HCT116 (cell line): ENCODE measurements around the gene RERG. TPM values are rescaled to one million over a fixed set of nuclear protein-coding genes. Genes with fewer than 3 reads are reported as not detected.
A peak's percentile ranks its signal among the peaks of the same experiment; 100 is the strongest.

Source experiments
- ATAC-seq: fragments of 200-7000 bp; cut with Tn5 transposase; 2 replicates; pipeline ENCODE4 v1.9.1; 2020; ENCODE audit warnings: mild to moderate bottlenecking, moderate library complexity
- BruUV-seq: library from RNA; stranded (reverse); fragments of 400-500 nt; replicated peaks from 2 replicates; lab custom pipeline; 2021; lab: Mats Ljungman, UMichigan
- CTCF ChIA-PET: fragments of 300-600 bp; sonication (Branson Sonifier 250); formaldehyde crosslinking; loops from one replicate; lab custom pipeline; 2021; ENCODE audit warnings: antibody characterized with exemption; lab: Charles Lee
- POLR2A ChIA-PET: fragments of 300-600, 350-600 bp; sonication (Branson Sonifier 250); formaldehyde crosslinking; loops from one replicate; lab custom pipeline; 2021; ENCODE audit warnings: antibody characterized with exemption; lab: Charles Lee
- RAD21 ChIA-PET, 2 experiments: fragments of 300-600 bp; sonication (Branson Sonifier 250); formaldehyde crosslinking; loops; one replicate each; lab custom pipeline; 2023; ENCODE audit warnings: low total read pairs in 2 of 2; ENCODE audit not compliant: uncharacterized antibody in 2 of 2, unreplicated experiment in 2 of 2, low non-redundant PET in 1 of 2; lab: Charles Lee
- DNase-seq: peaks from one replicate; pipeline ENCODE4 v3.0.0-alpha.2; 2010; ENCODE audit warnings: low read depth, low spot score
- H2AFZ ChIP-seq: fragments of 200-600 bp; shearing (Covaris generic), sonication (generic); 2 replicates; pipeline ENCODE4 v1.6.1; 2017; ENCODE audit warnings: low read depth, mixed run types, mixed read lengths, antibody characterized with exemption, low read length; ENCODE audit not compliant: poor library complexity, severe bottlenecking
- H3K27ac ChIP-seq: 2 replicates; pipeline ENCODE4 v1.5.1; 2012; ENCODE audit warnings: low read depth, low read length
- H3K27me3 ChIP-seq: fragments of 200-600 bp; sonication (generic); 2 replicates; pipeline ENCODE4 v1.6.1; 2016; ENCODE audit warnings: mixed run types, low read length, mixed read lengths; ENCODE audit not compliant: insufficient read depth
- H3K36me3 ChIP-seq, 2 experiments: fragments of 200-500 bp in 1 of 2; fragments of 200-600 bp in 1 of 2; sonication (Bioruptor generic) in 1 of 2; sonication (generic) in 1 of 2; 2 replicates each; pipeline versions ENCODE4 v1.5.1 to v1.6.1; 2014 to 2016; ENCODE audit warnings: low read length in 2 of 2, inconsistent platforms in 1 of 2, mixed read lengths in 1 of 2, mixed run types in 1 of 2; ENCODE audit not compliant: insufficient read depth in 2 of 2, control insufficient read depth in 1 of 2
- H3K4me1 ChIP-seq, 2 experiments: fragments of 200-600 bp in 1 of 2; sonication (generic) in 1 of 2; 2 replicates each; pipeline versions ENCODE4 v1.5.1 to v1.6.1; 2012 to 2017; ENCODE audit warnings: low read length in 2 of 2, inconsistent platforms in 1 of 2, mild to moderate bottlenecking in 1 of 2, mixed read lengths in 1 of 2, mixed run types in 1 of 2, moderate library complexity in 1 of 2; ENCODE audit not compliant: insufficient read depth in 2 of 2, control insufficient read depth in 1 of 2
- H3K4me2 ChIP-seq: fragments of 200-600 bp; sonication (generic); 2 replicates; pipeline ENCODE4 v1.6.1; 2017; ENCODE audit warnings: mixed run types, low read length, mixed read lengths
- H3K4me3 ChIP-seq, 2 experiments: fragments of 200-600 bp in 1 of 2; sonication (generic) in 1 of 2; replicated peaks in 1 of 2; 2 replicates each; pipeline ENCODE4 v1.5.1; 2011 to 2016; ENCODE audit warnings: low read length in 2 of 2, control low read depth in 1 of 2, low read depth in 1 of 2, mild to moderate bottlenecking in 1 of 2, mixed read lengths in 1 of 2, mixed run types in 1 of 2
- H3K79me2 ChIP-seq: fragments of 200-600 bp; sonication (generic); 2 replicates; pipeline ENCODE4 v1.6.1; 2017; ENCODE audit warnings: mild to moderate bottlenecking, mixed run types, low read length, moderate library complexity, mixed read lengths; ENCODE audit not compliant: insufficient read depth
- H3K9ac ChIP-seq: fragments of 200-600 bp; sonication (generic); 2 replicates; pipeline ENCODE4 v1.6.1; 2016; ENCODE audit warnings: low read length, mixed read lengths
- H3K9me2 ChIP-seq: fragments of 200-600 bp; sonication (generic), shearing (Covaris generic); 2 replicates; pipeline ENCODE4 v1.6.1; 2017; ENCODE audit warnings: mixed run types, mild to moderate bottlenecking, moderate library complexity; ENCODE audit not compliant: insufficient read depth
- H3K9me3 ChIP-seq, 2 experiments: fragments of 200-500 bp in 1 of 2; fragments of 200-600 bp in 1 of 2; sonication (Bioruptor generic) in 1 of 2; sonication (generic) in 1 of 2; 2 replicates each; pipeline ENCODE4 v1.6.1; 2014 to 2017; ENCODE audit warnings: low read length in 2 of 2, mixed read lengths in 2 of 2, inconsistent platforms in 1 of 2, low read depth in 1 of 2, mild to moderate bottlenecking in 1 of 2, mixed run types in 1 of 2, moderate library complexity in 1 of 2; ENCODE audit not compliant: control insufficient read depth in 1 of 2, insufficient read depth in 1 of 2
- H4K20me1 ChIP-seq: fragments of 200-600 bp; sonication (generic), shearing (Covaris generic); 2 replicates; pipeline ENCODE4 v1.6.1; 2017; ENCODE audit warnings: mixed run types, mild to moderate bottlenecking, moderate library complexity; ENCODE audit not compliant: insufficient read depth
- CEBPB ChIP-seq: IDR thresholded peaks from 2 replicates; pipeline ENCODE4 v1.6.1; 2012; ENCODE audit warnings: low read depth
- EGR1 ChIP-seq: IDR thresholded peaks from 2 replicates; pipeline ENCODE4 v1.6.1; 2012; ENCODE audit warnings: low read depth
- ELF1 ChIP-seq: IDR thresholded peaks from 2 replicates; pipeline ENCODE4 v1.6.1; 2012; ENCODE audit warnings: low read depth, borderline replicate concordance
- EZH2 ChIP-seq: fragments of 200-600 bp; sonication (generic); IDR thresholded peaks from 2 replicates; pipeline ENCODE4 v1.6.1; 2017; ENCODE audit warnings: antibody characterized with exemption, mixed run types
- FOSL1 ChIP-seq: IDR thresholded peaks from 2 replicates; pipeline ENCODE4 v1.6.1; 2012; ENCODE audit warnings: low read depth
- JUND ChIP-seq: IDR thresholded peaks from 2 replicates; pipeline ENCODE4 v1.6.1; 2012
- POLR2AphosphoS5 ChIP-seq: IDR thresholded peaks from 2 replicates; pipeline ENCODE4 v1.6.1; 2011; ENCODE audit warnings: mild to moderate bottlenecking, low read depth, low read length, moderate library complexity
- RAD21 ChIP-seq: IDR thresholded peaks from 2 replicates; pipeline ENCODE4 v1.6.1; 2012; ENCODE audit warnings: low read depth, mild to moderate bottlenecking
- SIN3A ChIP-seq: IDR thresholded peaks from 2 replicates; pipeline ENCODE4 v1.6.1; 2012; ENCODE audit warnings: low read depth
- SRF ChIP-seq: IDR thresholded peaks from 2 replicates; pipeline ENCODE4 v1.6.1; 2012; ENCODE audit warnings: low read depth
- TCF7L2 ChIP-seq: IDR thresholded peaks from 2 replicates; pipeline ENCODE4 v1.7.0; 2011; ENCODE audit warnings: borderline replicate concordance, inconsistent platforms; ENCODE audit not compliant: insufficient read depth, insufficient read length; ENCODE audit errors: extremely low read depth
- ZNF274 ChIP-seq: fragments of 200-500 bp; sonication (Bioruptor generic); IDR thresholded peaks from 2 replicates; pipeline ENCODE4 v1.6.1; 2014; ENCODE audit warnings: mild to moderate bottlenecking, low read depth, low read length, inconsistent platforms
- intact Hi-C: fragments of 100-400 bp; cut with micrococcal nuclease; formaldehyde crosslinking; loops from 2 replicates; pipeline ENCODE4 v1.10.0; 2022
- total RNA-seq: library from RNA; stranded (reverse); gene quantifications from one replicate; pipeline ENCODE4 v1.2.1, GENCODE V29; 2021; ENCODE audit not compliant: unreplicated experiment
- TF ChIP-seq, protein P1 (sequence below), 3 experiments: fragments of 200-600 bp in 1 of 3; sonication (generic) in 1 of 3; IDR thresholded peaks in 2 of 3; conservative IDR thresholded peaks in 1 of 3; 2 replicates each; pipeline ENCODE4 v1.5.1; 2012 to 2017; ENCODE audit warnings: low read depth in 2 of 3, low read length in 2 of 3, antibody characterized with exemption in 1 of 3, borderline replicate concordance in 1 of 3, control low read depth in 1 of 3, mild to moderate bottlenecking in 1 of 3, mixed read lengths in 1 of 3, mixed run types in 1 of 3, moderate library complexity in 1 of 3; ENCODE audit not compliant: insufficient read depth in 1 of 3
- TF ChIP-seq, protein P2 (sequence below): IDR thresholded peaks from 2 replicates; pipeline ENCODE4 v1.6.1; 2012
- TF ChIP-seq, protein P3 (sequence below): IDR thresholded peaks from 2 replicates; pipeline ENCODE4 v1.6.1; 2011; ENCODE audit warnings: mild to moderate bottlenecking, low read length, moderate library complexity; ENCODE audit not compliant: insufficient replicate concordance; ENCODE audit errors: extremely low read depth

Gene RERG
- total RNA-seq, 1 experiment from 2014 or later = not detected

DNA sequence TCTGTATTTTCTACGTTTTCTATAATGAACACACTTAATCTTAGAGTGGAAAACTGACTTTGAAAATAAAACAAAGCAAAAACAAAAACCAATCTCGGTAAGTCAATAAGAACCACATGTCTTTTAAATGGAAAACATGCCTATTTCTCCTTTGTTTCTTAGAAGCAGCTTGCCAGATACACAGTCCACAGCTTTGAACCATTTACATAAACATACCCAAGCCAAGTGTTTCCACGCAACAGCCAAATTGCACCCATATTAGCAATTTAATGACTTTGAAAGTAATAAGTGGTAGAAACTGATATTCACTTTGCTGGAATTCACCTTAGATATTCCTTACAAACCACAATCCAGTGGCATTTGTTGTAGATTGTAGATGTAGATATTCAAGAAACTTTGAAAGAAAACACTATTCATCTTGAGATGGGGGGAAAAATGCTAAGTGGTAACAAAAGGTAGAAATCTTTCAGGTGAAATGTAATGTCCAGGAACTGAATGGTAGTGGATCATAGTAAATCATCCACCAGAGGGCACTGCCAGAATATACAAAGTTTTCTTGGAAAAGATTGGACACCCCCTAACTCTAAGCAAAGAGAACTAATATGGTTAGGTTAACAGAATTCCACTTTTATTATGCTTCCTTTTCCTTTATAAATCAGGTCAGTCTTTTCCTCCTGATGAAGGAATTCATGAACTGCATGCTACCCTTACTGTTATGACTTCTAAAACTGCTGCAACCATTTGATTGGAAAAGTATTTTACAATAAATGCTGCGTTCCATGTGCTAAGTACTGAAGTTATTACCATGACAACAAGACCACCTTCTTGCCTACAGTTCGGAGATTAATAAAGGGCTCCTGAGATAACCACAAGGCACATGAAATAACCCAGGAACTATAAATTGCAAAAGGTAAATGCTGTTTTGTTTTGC, 69.8 kb downstream of the RERG start:
- DNase-seq = peak; percentile 6
- Histone ChIP-seq H2AFZ (no peak overlapping the region), H3K27me3 (peaks cover 69% of the 10 kb centered on the region), H4K20me1 (no peaks in the 10 kb centered on the region), H3K27ac (no peak overlapping the region), H3K9ac (no peak overlapping the region), H3K4me3 (no peak overlapping the region), H3K9me2 (no peaks in the 10 kb centered on the region), H3K9me3 (no peaks in the 10 kb centered on the region), H3K4me2 (no peak overlapping the region), H3K4me1 (no peaks in the 10 kb centered on the region), H3K79me2 (no peaks in the 10 kb centered on the region), H3K36me3 (no peaks in the 10 kb centered on the region)
- RAD21 ChIA-PET = no interaction called here
- TF ChIP-seq, protein P1, sequence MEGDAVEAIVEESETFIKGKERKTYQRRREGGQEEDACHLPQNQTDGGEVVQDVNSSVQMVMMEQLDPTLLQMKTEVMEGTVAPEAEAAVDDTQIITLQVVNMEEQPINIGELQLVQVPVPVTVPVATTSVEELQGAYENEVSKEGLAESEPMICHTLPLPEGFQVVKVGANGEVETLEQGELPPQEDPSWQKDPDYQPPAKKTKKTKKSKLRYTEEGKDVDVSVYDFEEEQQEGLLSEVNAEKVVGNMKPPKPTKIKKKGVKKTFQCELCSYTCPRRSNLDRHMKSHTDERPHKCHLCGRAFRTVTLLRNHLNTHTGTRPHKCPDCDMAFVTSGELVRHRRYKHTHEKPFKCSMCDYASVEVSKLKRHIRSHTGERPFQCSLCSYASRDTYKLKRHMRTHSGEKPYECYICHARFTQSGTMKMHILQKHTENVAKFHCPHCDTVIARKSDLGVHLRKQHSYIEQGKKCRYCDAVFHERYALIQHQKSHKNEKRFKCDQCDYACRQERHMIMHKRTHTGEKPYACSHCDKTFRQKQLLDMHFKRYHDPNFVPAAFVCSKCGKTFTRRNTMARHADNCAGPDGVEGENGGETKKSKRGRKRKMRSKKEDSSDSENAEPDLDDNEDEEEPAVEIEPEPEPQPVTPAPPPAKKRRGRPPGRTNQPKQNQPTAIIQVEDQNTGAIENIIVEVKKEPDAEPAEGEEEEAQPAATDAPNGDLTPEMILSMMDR (IDR thresholded peaks at IDR 0.05 in 2 of 3, conservative IDR thresholded peaks at IDR 0.05 in 1 of 3; ENCODE audit: borderline replicate concordance in 1 of 3, insufficient read depth in 1 of 3, low read depth in 2 of 3, low read length in 2 of 3) = peak; percentile 34 to 62 (median 46); a peak in 3 of 6 replicates
- TF ChIP-seq SIN3A (no peak), RAD21 (peak; percentile 51), ZNF274 (no peak)
- ATAC-seq = 0 out of 2 replicates have a peak, but pooled peaks have one; percentile 46
- POLR2A ChIA-PET = no interaction called here
- CTCF ChIA-PET = interaction anchor here (0.9 to 1.9 kb wide), 3 partner anchors 70 to 118 kb away, joined by 3 to 10 read pairs (median 4); partner anchors contain the start of gene RERG
- intact Hi-C loops = loop anchor here (2.0 to 5.0 kb wide), 3 partner anchors 69 to 371 kb away; partner anchors contain the start of gene RERG
- no TSS peak for BruUV-seq

DNA sequence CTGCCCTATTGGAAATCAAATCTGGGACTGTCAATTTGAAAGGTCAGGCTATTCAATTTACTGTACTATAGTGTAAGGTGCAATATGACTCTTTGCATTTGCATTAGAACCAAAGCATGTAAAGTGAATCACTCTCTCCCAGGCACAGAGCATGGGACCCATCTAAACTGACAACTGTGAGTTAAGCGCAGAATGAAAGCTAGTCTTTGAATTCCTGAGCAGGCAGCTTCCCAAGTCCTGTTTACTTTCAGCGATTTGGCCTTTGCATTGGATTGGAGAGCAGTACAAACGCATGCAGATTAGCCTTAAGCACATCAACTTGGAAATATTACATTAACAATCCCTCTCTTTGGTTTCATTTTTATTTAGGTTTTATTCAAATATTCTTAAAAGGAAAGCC, 74.6 kb downstream of the RERG start:
- ATAC-seq (no peak), DNase-seq (no peak)
- H3K79me2 ChIP-seq = no peaks in the 10 kb centered on the region
- H3K9me3 ChIP-seq = no peaks in the 10 kb centered on the region
- ChIA-PET CTCF (no interaction called here), POLR2A (no interaction called here), RAD21 (no interaction called here)
- no peaks in the 10 kb centered on the region for H3K9me2 ChIP-seq
- H3K27me3 ChIP-seq = peaks cover 70% of the 10 kb centered on the region
- no peak overlapping the region for H2AFZ ChIP-seq
- no peak overlapping the region for H3K27ac ChIP-seq
- TF ChIP-seq EGR1 (no peak), SIN3A (no peak), RAD21 (no peak), ELF1 (no peak), EZH2 (no peak), POLR2AphosphoS5 (no peak), CEBPB (no peak), SRF (no peak), ZNF274 (no peak), TCF7L2 (no peak), JUND (no peak), FOSL1 (no peak)
- TF ChIP-seq, protein P2, sequence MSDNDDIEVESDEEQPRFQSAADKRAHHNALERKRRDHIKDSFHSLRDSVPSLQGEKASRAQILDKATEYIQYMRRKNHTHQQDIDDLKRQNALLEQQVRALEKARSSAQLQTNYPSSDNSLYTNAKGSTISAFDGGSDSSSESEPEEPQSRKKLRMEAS = no peak
- TF ChIP-seq, protein P3, sequence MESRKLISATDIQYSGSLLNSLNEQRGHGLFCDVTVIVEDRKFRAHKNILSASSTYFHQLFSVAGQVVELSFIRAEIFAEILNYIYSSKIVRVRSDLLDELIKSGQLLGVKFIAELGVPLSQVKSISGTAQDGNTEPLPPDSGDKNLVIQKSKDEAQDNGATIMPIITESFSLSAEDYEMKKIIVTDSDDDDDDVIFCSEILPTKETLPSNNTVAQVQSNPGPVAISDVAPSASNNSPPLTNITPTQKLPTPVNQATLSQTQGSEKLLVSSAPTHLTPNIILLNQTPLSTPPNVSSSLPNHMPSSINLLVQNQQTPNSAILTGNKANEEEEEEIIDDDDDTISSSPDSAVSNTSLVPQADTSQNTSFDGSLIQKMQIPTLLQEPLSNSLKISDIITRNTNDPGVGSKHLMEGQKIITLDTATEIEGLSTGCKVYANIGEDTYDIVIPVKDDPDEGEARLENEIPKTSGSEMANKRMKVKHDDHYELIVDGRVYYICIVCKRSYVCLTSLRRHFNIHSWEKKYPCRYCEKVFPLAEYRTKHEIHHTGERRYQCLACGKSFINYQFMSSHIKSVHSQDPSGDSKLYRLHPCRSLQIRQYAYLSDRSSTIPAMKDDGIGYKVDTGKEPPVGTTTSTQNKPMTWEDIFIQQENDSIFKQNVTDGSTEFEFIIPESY = no peak
- H3K4me1 ChIP-seq = no peaks in the 10 kb centered on the region
- no peaks in the 10 kb centered on the region; the same call in 1 of the 2 replicates for H4K20me1 ChIP-seq
- intact Hi-C loops = no loop called here
- H3K36me3 ChIP-seq = no peaks in the 10 kb centered on the region
- BruUV-seq = no TSS peak
- no peak overlapping the region for H3K9ac ChIP-seq
- no peak overlapping the region for H3K4me3 ChIP-seq
- H3K4me2 ChIP-seq = no peak overlapping the region
